Measurements from ENCODE around the gene C5orf46. TPM values are rescaled to one million over a fixed set of nuclear protein-coding genes. Genes with fewer than 3 reads are reported as not detected.
A peak's percentile ranks its signal among the peaks of the same experiment; 100 is the strongest.

The C5orf46 gene
- total and polyA plus RNA-seq, 12 donors, result 1.8 TPM; not detected in 11

DNA sequence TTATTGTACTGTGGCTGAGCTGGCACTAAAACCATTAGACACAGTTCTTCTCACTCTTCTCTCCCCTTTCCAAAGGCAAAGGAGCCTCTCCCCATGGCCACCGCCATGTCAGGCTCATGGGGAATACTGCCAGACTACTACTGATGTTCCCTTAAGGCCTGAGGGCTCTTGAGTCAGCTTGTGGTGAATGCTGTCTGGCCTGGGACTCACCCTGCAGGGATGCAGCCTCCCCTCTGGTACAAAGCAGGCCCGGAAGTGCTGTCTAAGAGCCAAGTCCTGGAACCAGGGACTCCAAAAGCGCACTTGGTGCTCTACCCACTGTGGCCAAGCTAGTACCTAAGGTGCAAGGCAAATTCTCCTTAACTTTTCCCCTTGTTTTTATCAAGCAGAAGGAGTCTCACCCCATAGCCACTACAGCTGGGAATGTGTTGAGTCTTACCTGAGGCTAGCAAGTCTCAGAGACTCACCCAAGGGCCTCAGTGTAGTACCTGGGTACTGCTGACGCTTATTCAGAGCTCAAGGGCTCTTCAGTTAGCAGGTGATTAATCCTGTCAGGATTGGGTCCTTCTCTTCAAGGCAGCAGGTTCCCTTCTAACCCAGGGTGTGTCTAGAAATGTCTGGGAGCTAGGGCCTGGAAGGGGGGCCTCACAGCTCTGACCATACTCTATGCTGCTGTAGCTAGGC lies 33.2 kb upstream of the C5orf46 start:
- 81 to 94% (median 86%) methylated on average over 2 to 4 of the region's 4 CpGs for WGBS, 4 donors
- no peaks in the 10 kb centered on the region for H3K4me1 ChIP-seq (replicated peaks in 1 of 2)
- H3K4me3 ChIP-seq, result no peak overlapping the region
- H3K27me3 ChIP-seq, result no peaks in the 10 kb centered on the region
- no peak for TF ChIP-seq POLR2A (IDR thresholded peaks at IDR 0.05)
- TF ChIP-seq, protein P1, sequence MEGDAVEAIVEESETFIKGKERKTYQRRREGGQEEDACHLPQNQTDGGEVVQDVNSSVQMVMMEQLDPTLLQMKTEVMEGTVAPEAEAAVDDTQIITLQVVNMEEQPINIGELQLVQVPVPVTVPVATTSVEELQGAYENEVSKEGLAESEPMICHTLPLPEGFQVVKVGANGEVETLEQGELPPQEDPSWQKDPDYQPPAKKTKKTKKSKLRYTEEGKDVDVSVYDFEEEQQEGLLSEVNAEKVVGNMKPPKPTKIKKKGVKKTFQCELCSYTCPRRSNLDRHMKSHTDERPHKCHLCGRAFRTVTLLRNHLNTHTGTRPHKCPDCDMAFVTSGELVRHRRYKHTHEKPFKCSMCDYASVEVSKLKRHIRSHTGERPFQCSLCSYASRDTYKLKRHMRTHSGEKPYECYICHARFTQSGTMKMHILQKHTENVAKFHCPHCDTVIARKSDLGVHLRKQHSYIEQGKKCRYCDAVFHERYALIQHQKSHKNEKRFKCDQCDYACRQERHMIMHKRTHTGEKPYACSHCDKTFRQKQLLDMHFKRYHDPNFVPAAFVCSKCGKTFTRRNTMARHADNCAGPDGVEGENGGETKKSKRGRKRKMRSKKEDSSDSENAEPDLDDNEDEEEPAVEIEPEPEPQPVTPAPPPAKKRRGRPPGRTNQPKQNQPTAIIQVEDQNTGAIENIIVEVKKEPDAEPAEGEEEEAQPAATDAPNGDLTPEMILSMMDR (IDR thresholded peaks at IDR 0.05), result no peak
- H3K27ac ChIP-seq, result no peak overlapping the region
- DNase-seq, result no peak
- H3K9me3 ChIP-seq (replicated peaks in 1 of 3), result no peaks in the 10 kb centered on the region
- H3K36me3 ChIP-seq (replicated peaks in 1 of 2), result no peaks in the 10 kb centered on the region
- intact Hi-C loops (cut with DNase I), result no loop called here

DNA sequence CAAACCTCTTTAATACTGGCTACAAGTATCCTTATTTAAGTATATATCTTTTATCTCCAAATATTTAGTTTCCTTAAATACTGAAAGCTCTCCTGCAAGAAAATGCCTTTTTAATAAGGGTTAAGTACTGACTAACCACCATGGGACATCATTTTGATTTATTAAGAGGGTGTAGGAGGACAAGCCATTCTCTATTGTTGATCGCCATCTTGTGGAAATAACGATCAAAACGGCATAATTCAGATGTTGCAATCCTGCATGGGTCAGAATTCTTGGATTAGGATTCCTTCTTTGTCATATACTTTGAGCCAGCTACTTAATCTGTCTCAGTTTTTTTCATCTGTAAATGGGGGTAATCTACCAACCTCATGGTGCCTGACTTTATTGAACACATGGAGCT lies 28.7 kb upstream of the C5orf46 start:
- WGBS, 4 donors, result 0 to 2% (median 0%) methylated on average over 3 of the region's 3 CpGs
- H3K4me3 ChIP-seq, result no peak overlapping the region
- TF ChIP-seq, protein P1 (IDR thresholded peaks at IDR 0.05), result peak in 5 of 6 experiments; percentile 28 to 58 (median 53)
- TF ChIP-seq POLR2A (IDR thresholded peaks at IDR 0.05), result no peak
- peak in 1 of 7 donors; percentile 14 for DNase-seq
- no peaks in the 10 kb centered on the region for H3K4me1 ChIP-seq (replicated peaks in 1 of 2)
- H3K36me3 ChIP-seq (replicated peaks in 1 of 2), result no peaks in the 10 kb centered on the region
- peaks cover 3% of the 10 kb centered on the region for H3K27me3 ChIP-seq
- no peak overlapping the region for H3K27ac ChIP-seq
- intact Hi-C loops (cut with DNase I), result no loop called here
- no peaks in the 10 kb centered on the region for H3K9me3 ChIP-seq (replicated peaks in 1 of 3)

DNA sequence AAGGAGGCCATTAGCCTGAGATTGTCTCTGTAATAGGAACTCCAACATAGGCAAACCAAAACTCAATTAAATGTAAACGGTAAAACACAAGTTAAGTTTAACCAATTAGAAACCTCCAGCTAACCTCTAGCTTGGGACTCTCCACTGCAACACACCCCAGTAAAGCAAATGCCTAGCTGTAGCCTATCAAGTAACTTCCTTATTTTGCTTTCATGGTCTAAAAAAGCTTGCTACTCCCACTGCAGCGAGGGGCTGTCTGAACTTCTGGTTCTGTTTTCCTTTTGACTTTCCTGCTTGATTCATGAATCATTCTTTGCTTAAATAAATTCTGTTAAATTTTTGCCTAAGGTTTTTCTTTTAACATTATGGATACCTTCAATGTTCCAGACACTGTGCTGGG lies 24.4 kb upstream of the C5orf46 start:
- no peaks in the 10 kb centered on the region for H3K4me1 ChIP-seq (replicated peaks in 1 of 2)
- H3K9me3 ChIP-seq (replicated peaks in 1 of 3), result no peaks in the 10 kb centered on the region
- WGBS, 4 donors, result 51 to 73% (median 59%) methylated on average over 2 of the region's 2 CpGs
- H3K36me3 ChIP-seq (replicated peaks in 1 of 2), result no peaks in the 10 kb centered on the region
- intact Hi-C loops (cut with DNase I), result no loop called here
- no peak for TF ChIP-seq POLR2A (IDR thresholded peaks at IDR 0.05)
- TF ChIP-seq, protein P1 (IDR thresholded peaks at IDR 0.05), result no peak
- H3K4me3 ChIP-seq, result no peak overlapping the region
- no peak overlapping the region for H3K27ac ChIP-seq
- DNase-seq, result no peak
- H3K27me3 ChIP-seq, result peaks cover 3% of the 10 kb centered on the region

DNA sequence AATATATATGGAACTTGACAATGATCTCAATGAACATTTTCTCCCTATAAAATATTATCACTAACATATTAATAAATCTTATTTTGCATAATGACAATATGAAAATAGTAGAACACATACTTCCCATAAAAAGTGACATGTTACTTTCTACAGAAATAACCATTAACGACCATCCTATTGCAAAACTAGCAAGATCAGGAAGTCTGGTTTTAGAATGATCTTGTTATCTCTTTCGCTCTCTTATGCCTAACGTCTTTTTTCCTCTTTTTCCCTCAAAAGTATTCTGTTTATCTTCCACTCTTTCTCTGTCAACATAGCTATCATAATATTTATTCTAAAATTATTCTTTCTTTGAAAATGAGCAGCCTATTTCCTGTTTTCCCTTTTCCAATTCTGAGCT lies 21.6 kb upstream of the C5orf46 start:
- DNase-seq, result no peak
- TF ChIP-seq, protein P1 (IDR thresholded peaks at IDR 0.05), result no peak
- TF ChIP-seq POLR2A (IDR thresholded peaks at IDR 0.05), result no peak
- Histone ChIP-seq H3K36me3 (replicated peaks in 1 of 2) (no peaks in the 10 kb centered on the region), H3K27ac (no peak overlapping the region), H3K4me1 (replicated peaks in 1 of 2) (no peaks in the 10 kb centered on the region), H3K27me3 (no peaks in the 10 kb centered on the region), H3K4me3 (no peak overlapping the region), H3K9me3 (replicated peaks in 1 of 3) (no peaks in the 10 kb centered on the region)
- 30 to 51% (median 45%) methylated on average over 3 of the region's 3 CpGs for whole genome bisulfite sequencing, 4 donors
- intact Hi-C loops (cut with DNase I), result no loop called here

All from adrenal gland (tissue), 12 donors.